ENCODE measurements around the gene KLC3. TPM values are rescaled to one million over a fixed set of nuclear protein-coding genes. Genes with fewer than 3 reads are reported as not detected.

Gene KLC3
- total RNA-seq, 1 experiment from 2014 or later = 4.8 TPM

DNA sequence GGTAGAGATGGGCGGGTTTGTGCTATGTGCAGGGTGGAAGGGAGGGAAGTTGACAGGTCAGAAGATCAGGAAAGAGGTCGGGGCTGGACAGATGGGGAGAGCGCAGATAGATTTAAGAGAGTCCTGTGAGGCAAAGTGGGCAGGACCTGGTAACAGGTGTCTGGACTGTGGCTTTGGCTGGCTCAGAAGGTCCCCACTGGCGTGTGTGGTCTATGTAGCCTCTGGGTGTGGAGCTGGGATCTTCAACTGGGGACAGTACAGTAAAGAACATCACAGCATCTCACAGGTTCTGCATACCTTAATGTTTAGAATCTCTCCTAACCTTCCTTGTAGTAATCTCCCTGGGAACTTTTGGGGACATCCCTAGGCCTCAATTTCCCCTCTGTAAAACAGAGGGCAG lies 35.5 kb upstream of the KLC3 start:
- no peaks in the 10 kb centered on the region for H3K79me1 ChIP-seq (ENCODE audit: insufficient read depth, low read depth, low read length, poor library complexity, severe bottlenecking)
- no peak overlapping the region for H2BK20ac ChIP-seq (ENCODE audit: low read depth, low read length, poor library complexity, severe bottlenecking)
- H3K4ac ChIP-seq (ENCODE audit: low read depth, low read length) = no peak overlapping the region
- H3K9me3 Mint-ChIP-seq = peaks cover 3 to 9% of the 10 kb centered on the region in 2 experiments; a peak in 2 of 5 replicates
- no peaks in the 10 kb centered on the region for H3K9me3 ChIP-seq (ENCODE audit: control insufficient read depth, low read depth, low read length)
- no peaks in the 10 kb centered on the region; the same call in 1 of the 2 replicates for H3K4me1 ChIP-seq (ENCODE audit: insufficient read depth, low read length)
- H3K27ac Mint-ChIP-seq = no peak overlapping the region
- H3K9ac ChIP-seq (ENCODE audit: extremely low read depth, insufficient read length, low read length) = no peak overlapping the region
- H4K8ac ChIP-seq (replicated peaks; ENCODE audit: insufficient read length, low read depth, low read length) = no peak overlapping the region
- no peak overlapping the region for H3K18ac ChIP-seq (ENCODE audit: insufficient read length, low read depth, low read length)
- H2BK120ac ChIP-seq (ENCODE audit: low read depth, low read length, poor library complexity, severe bottlenecking) = no peak overlapping the region
- no peak overlapping the region for H3K4me2 ChIP-seq (ENCODE audit: insufficient read depth, insufficient read length, low read length)
- H2BK5ac ChIP-seq (ENCODE audit: insufficient read length, low read length) = no peak overlapping the region
- H4K91ac ChIP-seq (ENCODE audit: insufficient read length, low read depth, low read length) = no peak overlapping the region
- no peak overlapping the region for H2BK12ac ChIP-seq (ENCODE audit: insufficient read length, low read depth, low read length)
- H3K27me3 ChIP-seq (ENCODE audit: insufficient read depth, low read length) = no peaks in the 10 kb centered on the region; the same call in 1 of the 2 replicates
- H3K4me1 Mint-ChIP-seq = peaks cover 15 to 24% of the 10 kb centered on the region in 2 experiments
- no peaks in the 10 kb centered on the region for H3K79me2 ChIP-seq (ENCODE audit: insufficient read depth, low read length)
- H3K36me3 Mint-ChIP-seq (ENCODE audit: insufficient read depth in 1 of 3, low read depth in 3 of 3) = peaks cover 2 to 10% (median 4%) of the 10 kb centered on the region in 3 experiments; a peak in 6 of 7 replicates
- no peak for DNase-seq
- no peak overlapping the region for H3K4me3 Mint-ChIP-seq
- H3K27ac ChIP-seq (ENCODE audit: insufficient read length, low read depth, low read length) = no peak overlapping the region
- peaks cover 40% of the 10 kb centered on the region for H3K27me3 Mint-ChIP-seq (ENCODE audit: low read depth)
- no peak overlapping the region for H2BK15ac ChIP-seq (ENCODE audit: low read depth, low read length)
- no peak overlapping the region for H2AFZ ChIP-seq (ENCODE audit: low read length)
- no peak overlapping the region for H3K14ac ChIP-seq (ENCODE audit: insufficient read depth, low read length)
- no CpG with 5 or more reads among the region's 4 CpGs for WGBS (ENCODE audit: extremely low coverage, insufficient read length, low lambda C conversion rate)
- no peak overlapping the region for H3K56ac ChIP-seq (ENCODE audit: insufficient read length, low read depth, low read length)
- H3K23me2 ChIP-seq (ENCODE audit: insufficient read length, low read depth, low read length, poor library complexity, severe bottlenecking) = no peaks in the 10 kb centered on the region
- H2AK5ac ChIP-seq (ENCODE audit: insufficient read length, low read length) = no peak overlapping the region
- TF ChIP-seq, protein P1, sequence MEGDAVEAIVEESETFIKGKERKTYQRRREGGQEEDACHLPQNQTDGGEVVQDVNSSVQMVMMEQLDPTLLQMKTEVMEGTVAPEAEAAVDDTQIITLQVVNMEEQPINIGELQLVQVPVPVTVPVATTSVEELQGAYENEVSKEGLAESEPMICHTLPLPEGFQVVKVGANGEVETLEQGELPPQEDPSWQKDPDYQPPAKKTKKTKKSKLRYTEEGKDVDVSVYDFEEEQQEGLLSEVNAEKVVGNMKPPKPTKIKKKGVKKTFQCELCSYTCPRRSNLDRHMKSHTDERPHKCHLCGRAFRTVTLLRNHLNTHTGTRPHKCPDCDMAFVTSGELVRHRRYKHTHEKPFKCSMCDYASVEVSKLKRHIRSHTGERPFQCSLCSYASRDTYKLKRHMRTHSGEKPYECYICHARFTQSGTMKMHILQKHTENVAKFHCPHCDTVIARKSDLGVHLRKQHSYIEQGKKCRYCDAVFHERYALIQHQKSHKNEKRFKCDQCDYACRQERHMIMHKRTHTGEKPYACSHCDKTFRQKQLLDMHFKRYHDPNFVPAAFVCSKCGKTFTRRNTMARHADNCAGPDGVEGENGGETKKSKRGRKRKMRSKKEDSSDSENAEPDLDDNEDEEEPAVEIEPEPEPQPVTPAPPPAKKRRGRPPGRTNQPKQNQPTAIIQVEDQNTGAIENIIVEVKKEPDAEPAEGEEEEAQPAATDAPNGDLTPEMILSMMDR (conservative IDR thresholded peaks at IDR 0.05) = no peak
- H3K23ac ChIP-seq (ENCODE audit: insufficient read length, low read depth, low read length) = no peak overlapping the region
- H4K20me1 ChIP-seq (ENCODE audit: control insufficient read depth, insufficient read depth, insufficient read length) = no peaks in the 10 kb centered on the region
- no peak overlapping the region for H4K5ac ChIP-seq (ENCODE audit: insufficient read length, low read depth, low read length)
- no peak overlapping the region for H3T11ph ChIP-seq (ENCODE audit: low read length)

Data from H9 (cell line).